Small intestine (tissue), 7 donors: Measurements from ENCODE around the gene SEMA3B. TPM values are rescaled to one million over a fixed set of nuclear protein-coding genes. Genes with fewer than 3 reads are reported as not detected.

Experiments used
- DNase-seq, 2 donors: peaks; one replicate each; pipeline versions ENCODE4 v3.0.0 to v3.0.0-alpha.2; 2013
- FAIRE-seq: peaks from 2 replicates; lab custom pipeline; 2012; peaks lifted over from hg19 to GRCh38; lab: Jason Lieb, UNC
- H3K27ac ChIP-seq, 3 donors: one replicate each; pipeline ENCODE4 v1.5.1; 2013; ENCODE audit warnings: low read length in 2 of 3, mild to moderate bottlenecking in 2 of 3, control low read depth in 1 of 3, inconsistent platforms in 1 of 3, low read depth in 1 of 3, moderate library complexity in 1 of 3
- H3K27me3 ChIP-seq, 3 donors: one replicate each; pipeline ENCODE4 v1.6.1; 2013; ENCODE audit warnings: low read length in 3 of 3, inconsistent platforms in 1 of 3; ENCODE audit not compliant: control insufficient read depth in 3 of 3, insufficient read depth in 3 of 3
- H3K36me3 ChIP-seq, 3 donors: one replicate each; pipeline ENCODE4 v1.6.1; 2013; ENCODE audit warnings: low read length in 3 of 3, inconsistent platforms in 1 of 3, low read depth in 1 of 3, mild to moderate bottlenecking in 1 of 3, moderate library complexity in 1 of 3; ENCODE audit not compliant: control insufficient read depth in 3 of 3, insufficient read depth in 2 of 3
- H3K4me1 ChIP-seq, 3 donors: one replicate each; pipeline ENCODE4 v1.6.1; 2013; ENCODE audit warnings: low read length in 2 of 3, inconsistent platforms in 1 of 3, low read depth in 1 of 3, mild to moderate bottlenecking in 1 of 3, moderate library complexity in 1 of 3; ENCODE audit not compliant: control insufficient read depth in 3 of 3, insufficient read depth in 2 of 3
- H3K4me3 ChIP-seq, 3 donors: one replicate each; pipeline ENCODE4 v1.5.1; 2013; ENCODE audit warnings: low read length in 3 of 3, control low read depth in 1 of 3, inconsistent platforms in 1 of 3, low read depth in 1 of 3, mild to moderate bottlenecking in 1 of 3, moderate library complexity in 1 of 3
- H3K9me3 ChIP-seq, 2 donors: one replicate each; pipeline ENCODE4 v1.6.1; 2013; ENCODE audit warnings: low read depth in 1 of 2, low read length in 1 of 2; ENCODE audit not compliant: control insufficient read depth in 2 of 2, insufficient read depth in 1 of 2
- WGBS, 3 donors: extraction: QIAGEN DNeasy Blood & Tissue Kit; methylation state at CpG; one replicate each; pipeline ENCODE4 v1.1.7; 2013; 5-methylcytosine and 5-hydroxymethylcytosine counted together
- polyA plus RNA-seq, 4 donors: library from polyadenylated mRNA; stranded (reverse) in 3 of 4; unstranded in 1 of 4; fragments of 200-250 nt in 3 of 4; fragments of 120-200 nt in 1 of 4; gene quantifications; one replicate each; pipeline versions ENCODE4 v1.2.1 to v1.2.3, GENCODE V29; 2013
- donor health status: healthy with polysubstance abuse.
- donor health status: control.
- donor health status: control.
- donor health status: Bipolar disorder and iron deficiency.
- donor health status: healthy.

The SEMA3B gene
- polyA plus RNA-seq, 4 donors, result 39.2 to 204 (median 154) TPM

DNA sequence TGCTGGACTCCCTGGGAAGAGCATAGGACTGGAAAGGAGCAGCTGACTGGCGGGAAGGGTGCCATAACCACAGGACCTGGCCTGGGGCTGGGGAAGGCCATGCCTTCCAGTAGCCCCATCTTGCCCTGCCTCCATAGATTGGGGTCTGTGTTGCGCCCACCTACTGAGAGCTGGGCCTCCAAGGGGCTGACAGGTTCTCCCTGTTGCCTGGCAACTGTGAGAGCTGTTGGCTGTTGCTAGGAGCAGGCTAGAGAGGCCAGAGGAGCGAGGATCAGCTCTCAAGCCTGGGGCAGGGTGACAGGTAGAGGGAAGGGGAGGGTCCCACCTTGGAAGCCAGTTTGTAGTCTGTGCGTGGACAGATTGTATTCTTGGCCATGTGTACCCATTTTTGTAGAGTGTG, 35.8 kb upstream of the SEMA3B start:
- no peaks in the 10 kb centered on the region for H3K27me3 ChIP-seq
- peaks cover 0 to 12% (median 7%) of the 10 kb centered on the region in 3 donors for H3K4me1 ChIP-seq
- FAIRE-seq (no peak), DNase-seq (no peak)
- no peak overlapping the region for H3K27ac ChIP-seq
- WGBS, 3 donors, result 89 to 90% (median 90%) methylated on average over 4 of the region's 4 CpGs
- H3K36me3 ChIP-seq, result peaks cover 0 to 1% (median 0%) of the 10 kb centered on the region in 3 donors
- no peak overlapping the region for H3K4me3 ChIP-seq
- no peaks in the 10 kb centered on the region for H3K9me3 ChIP-seq

DNA sequence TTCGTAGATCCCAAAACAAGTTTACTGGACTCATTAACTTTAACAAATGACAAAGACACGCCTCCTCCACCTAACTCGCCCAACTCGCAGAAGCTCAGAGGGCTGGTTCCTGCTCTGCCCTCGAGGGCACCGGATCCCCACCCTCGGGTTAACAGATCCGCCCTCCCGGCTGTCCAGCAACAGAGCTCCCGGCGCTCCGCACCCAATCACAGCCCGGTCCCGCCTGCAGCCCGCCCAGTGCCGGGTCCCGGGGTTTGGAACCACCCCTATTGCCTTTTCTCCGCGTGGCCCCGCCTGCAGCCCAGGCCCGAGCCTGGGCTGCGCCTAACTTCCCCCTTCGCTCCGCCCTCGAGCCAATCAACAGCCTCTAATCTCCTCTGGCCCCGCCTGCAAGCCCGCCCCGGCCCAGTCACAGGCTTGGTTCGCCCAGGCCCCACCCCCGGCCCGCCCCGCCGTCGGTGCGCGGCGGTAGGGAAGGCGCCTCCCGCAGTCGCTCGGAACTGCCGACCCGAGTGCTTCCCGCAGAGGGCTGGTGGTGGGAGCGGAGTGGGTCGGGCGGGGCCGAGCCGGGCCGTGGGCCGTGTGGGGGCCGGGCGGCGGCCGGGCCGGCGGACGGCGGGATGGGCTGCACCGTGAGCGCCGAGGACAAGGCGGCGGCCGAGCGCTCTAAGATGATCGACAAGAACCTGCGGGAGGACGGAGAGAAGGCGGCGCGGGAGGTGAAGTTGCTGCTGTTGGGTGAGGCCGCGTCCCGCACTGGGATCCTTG, 33.0 kb upstream of the SEMA3B start, which contains the start of gene GNAI2:
Gene GNAI2, plus strand, starts transcription at position 489 of the 768 bp plus-strand sequence. Its CDS starts 132 bp downstream, at position 621.
- Histone ChIP-seq H3K9me3 (no peaks in the 10 kb centered on the region), H3K27me3 (no peaks in the 10 kb centered on the region), H3K4me3 (peak within 1 kb of the TSS; percentile 78 to 92 (median 86)), H3K36me3 (peaks cover 0 to 26% (median 0%) of the 10 kb centered on the region in 3 donors), H3K4me1 (peaks cover 3 to 22% (median 10%) of the 10 kb centered on the region in 3 donors), H3K27ac (peak within 1 kb of the TSS; percentile 81 to 87 (median 85))
- DNase-seq (peak; percentile 99), FAIRE-seq (peak; percentile 86)
- WGBS, 3 donors, result 0 to 1% (median 1%) methylated on average over 56 to 75 of the region's 75 CpGs

DNA sequence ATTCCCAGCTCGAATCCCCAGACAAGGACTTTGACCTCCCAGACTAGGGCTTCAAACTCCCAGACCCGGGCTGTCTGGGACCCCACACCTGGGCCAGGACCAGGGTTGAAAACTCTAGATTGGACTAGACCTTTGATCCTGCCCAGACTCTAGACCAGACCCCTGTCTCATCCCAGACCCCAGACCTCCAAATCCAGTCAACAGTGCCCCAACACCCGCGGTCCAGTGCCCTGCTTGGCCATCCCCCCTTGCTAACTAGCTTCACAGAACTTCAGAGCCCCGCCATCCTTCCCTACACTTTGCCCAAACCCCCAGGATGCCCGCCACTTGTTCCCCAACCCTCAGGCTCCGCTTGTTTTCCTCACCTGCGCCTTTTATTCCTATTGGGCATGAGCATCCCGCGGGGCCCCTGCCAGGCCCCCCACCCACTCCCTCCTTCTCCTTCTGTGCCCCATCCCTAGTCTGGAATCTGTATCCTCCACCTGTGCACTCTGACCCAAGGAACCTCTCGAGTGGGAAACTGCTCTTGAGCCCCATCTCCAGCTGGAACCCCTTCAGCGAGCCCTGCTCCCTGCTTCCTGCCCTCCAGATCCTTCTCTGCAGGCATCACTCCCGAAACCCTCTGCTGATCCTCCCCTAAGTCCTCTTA, 32.3 kb upstream of the SEMA3B start:
- Histone ChIP-seq H3K27me3 (no peaks in the 10 kb centered on the region), H3K27ac (peak overlapping the region; percentile 79 to 87 (median 81)), H3K9me3 (no peaks in the 10 kb centered on the region), H3K36me3 (peaks cover 0 to 33% (median 0%) of the 10 kb centered on the region in 3 donors), H3K4me1 (peaks cover 8 to 29% (median 10%) of the 10 kb centered on the region in 3 donors), H3K4me3 (peak overlapping the region; percentile 78 to 92 (median 86))
- DNase-seq (no peak), FAIRE-seq (no peak)
- WGBS, 3 donors, result 4 to 17% (median 16%) methylated on average over 13 of the region's 13 CpGs

DNA sequence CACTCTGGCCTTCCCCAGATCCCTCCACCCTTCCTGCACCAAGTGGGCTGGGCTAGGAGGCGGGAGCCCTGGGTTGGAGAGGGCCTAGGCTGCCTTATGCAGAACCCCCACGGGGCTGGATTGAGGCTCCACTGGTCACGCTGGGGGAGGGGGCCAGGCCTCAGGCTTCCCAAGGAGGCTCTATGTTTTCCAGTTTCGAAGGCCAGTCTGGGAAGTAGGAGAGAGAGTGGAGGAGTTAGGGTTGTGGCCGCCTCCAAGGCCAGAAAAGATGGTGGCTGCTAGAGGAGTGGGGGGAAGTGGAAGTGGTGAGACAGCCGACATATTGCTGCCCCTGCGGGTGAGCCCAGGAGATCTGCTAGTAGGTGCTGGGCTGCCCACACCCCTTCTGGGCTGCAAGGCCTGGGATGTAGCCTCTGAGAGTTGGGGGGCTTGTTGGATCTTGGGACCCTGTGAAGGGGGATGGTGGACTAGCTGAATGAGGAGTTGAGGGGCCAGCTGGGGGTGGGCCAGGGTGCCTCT, 31.8 kb upstream of the SEMA3B start:
- peak overlapping the region; percentile 79 to 87 (median 81) for H3K27ac ChIP-seq
- no peaks in the 10 kb centered on the region for H3K27me3 ChIP-seq
- H3K9me3 ChIP-seq, result no peaks in the 10 kb centered on the region
- peaks cover 10 to 34% (median 13%) of the 10 kb centered on the region in 3 donors for H3K4me1 ChIP-seq
- H3K4me3 ChIP-seq, result peak overlapping the region; percentile 78 to 92 (median 86)
- WGBS, 3 donors, result 15 to 49% (median 43%) methylated on average over 6 to 7 of the region's 7 CpGs
- H3K36me3 ChIP-seq, result peaks cover 0 to 39% (median 0%) of the 10 kb centered on the region in 3 donors
- no peak for FAIRE-seq
- DNase-seq, result peak in 1 of 2 donors; percentile 54

DNA sequence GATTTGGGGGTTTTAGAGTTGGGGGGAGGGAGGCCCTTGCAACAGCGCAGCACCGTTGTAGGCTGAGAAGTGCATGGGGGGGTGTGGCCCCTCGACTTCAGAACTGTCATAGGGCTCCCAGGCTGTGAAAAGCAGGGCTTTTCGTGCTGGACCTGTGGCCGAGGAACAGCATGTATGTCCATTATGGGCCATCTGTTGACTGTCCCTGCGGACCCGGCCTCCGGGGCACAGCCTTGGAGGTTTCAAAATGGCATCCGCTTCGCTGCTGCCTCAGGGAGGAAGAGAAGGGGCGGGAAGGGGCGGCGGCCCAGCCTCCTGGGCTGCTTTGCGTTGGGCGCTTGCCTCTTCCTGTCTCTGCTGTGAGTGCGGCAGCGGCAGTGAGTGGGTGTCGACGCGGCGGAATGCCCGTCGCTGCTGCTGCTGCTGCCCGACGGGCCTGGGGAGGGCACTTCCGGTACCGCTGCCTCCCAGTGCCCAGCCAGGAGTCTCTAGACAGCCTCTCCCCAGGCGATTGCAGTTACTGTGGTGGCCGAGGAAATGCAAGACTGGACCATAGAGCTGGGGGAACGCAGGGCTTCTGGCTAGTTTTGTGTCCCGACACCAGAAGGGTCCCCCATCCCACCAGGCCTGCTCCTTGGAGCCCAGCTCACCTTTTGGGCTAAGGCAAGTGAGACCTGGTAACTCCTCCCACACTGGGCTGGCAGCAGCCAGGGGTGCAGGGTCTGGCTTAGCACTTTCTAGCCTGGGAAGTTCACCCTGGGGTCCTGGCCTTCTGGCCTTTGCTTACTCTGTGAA, 31.0 kb upstream of the SEMA3B start:
- peak overlapping the region; percentile 78 to 92 (median 86) for H3K4me3 ChIP-seq
- no peaks in the 10 kb centered on the region for H3K27me3 ChIP-seq
- no peak for FAIRE-seq
- peaks cover 10 to 40% (median 18%) of the 10 kb centered on the region in 3 donors for H3K4me1 ChIP-seq
- peak overlapping the region; percentile 79 to 87 (median 81) for H3K27ac ChIP-seq
- DNase-seq, result peak; percentile 58 to 85
- H3K9me3 ChIP-seq, result no peaks in the 10 kb centered on the region
- WGBS, 3 donors, result 4 to 22% (median 18%) methylated on average over 31 of the region's 31 CpGs
- peaks cover 0 to 46% (median 0%) of the 10 kb centered on the region in 3 donors for H3K36me3 ChIP-seq

DNA sequence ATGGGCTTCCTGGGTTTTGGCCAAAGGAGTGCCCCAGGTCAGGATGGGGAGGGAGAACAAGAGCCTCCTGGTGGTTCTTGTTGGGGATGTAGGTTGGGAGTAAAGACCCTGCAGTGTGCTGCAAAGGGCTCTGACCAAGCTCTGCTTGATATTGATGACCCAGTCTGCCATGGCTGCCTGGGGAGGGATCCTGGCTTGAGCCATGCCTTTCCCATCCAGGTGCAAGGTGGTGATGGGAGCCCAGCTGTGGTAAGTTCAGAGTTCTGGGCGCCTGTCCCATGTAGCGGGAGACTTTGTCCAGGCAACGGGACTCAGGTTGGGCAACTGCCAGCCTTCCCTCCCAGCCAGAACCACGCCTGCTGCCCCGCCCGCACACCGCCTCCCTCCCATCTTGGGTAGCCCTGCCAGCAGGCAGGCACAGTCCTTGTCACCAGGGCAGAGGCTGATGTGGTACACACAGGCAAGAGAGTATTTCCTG, 30.4 kb upstream of the SEMA3B start:
- peaks cover 0 to 51% (median 0%) of the 10 kb centered on the region in 3 donors for H3K36me3 ChIP-seq
- peak overlapping the region; percentile 62 to 81 (median 79) for H3K27ac ChIP-seq
- WGBS, 3 donors, result 13 to 28% (median 26%) methylated on average over 7 of the region's 7 CpGs
- peak overlapping the region in 2 of 3 donors; percentile 86 to 92 for H3K4me3 ChIP-seq
- H3K9me3 ChIP-seq, result no peaks in the 10 kb centered on the region
- FAIRE-seq, result no peak
- peak; percentile 62 to 95 for DNase-seq
- H3K27me3 ChIP-seq, result no peaks in the 10 kb centered on the region
- H3K4me1 ChIP-seq, result peaks cover 10 to 38% (median 23%) of the 10 kb centered on the region in 3 donors

DNA sequence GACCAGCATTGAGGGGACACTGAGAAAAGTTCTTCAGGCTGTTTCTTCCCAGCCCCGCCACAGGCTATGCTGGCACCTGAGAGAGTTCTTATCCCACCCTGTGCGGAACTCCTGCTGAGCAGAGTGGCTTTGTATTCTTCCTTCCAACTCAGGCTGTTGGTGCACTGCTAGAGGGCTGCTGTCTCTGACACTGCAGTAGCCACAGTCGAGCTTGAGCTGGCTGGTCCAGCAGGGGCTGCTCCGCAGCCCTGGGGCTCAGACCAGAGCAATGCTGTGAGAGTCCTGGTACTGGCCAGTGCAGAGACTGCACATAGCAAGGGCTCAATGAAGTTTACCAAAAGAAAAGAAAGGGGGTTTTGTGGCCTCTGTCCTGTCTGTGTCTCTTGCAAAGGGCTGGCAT, 29.3 kb upstream of the SEMA3B start:
- WGBS, 3 donors, result 77 to 91% (median 79%) methylated on average over 4 of the region's 4 CpGs
- H3K4me1 ChIP-seq, result peaks cover 10 to 38% (median 23%) of the 10 kb centered on the region in 3 donors
- peak overlapping the region in 1 of 3 donors; percentile 81 for H3K27ac ChIP-seq
- no peaks in the 10 kb centered on the region for H3K27me3 ChIP-seq
- H3K9me3 ChIP-seq, result no peaks in the 10 kb centered on the region
- FAIRE-seq, result no peak
- no peak overlapping the region for H3K4me3 ChIP-seq
- H3K36me3 ChIP-seq, result peaks cover 0 to 62% (median 0%) of the 10 kb centered on the region in 3 donors
- DNase-seq, result no peak
